Loucy (cell line): ENCODE measurements around the gene PKLR.
A peak's percentile ranks its signal among the peaks of the same experiment; 100 is the strongest.

Source experiments
- H2AFZ ChIP-seq: fragments of 200-600 bp; sonication (generic); 2 replicates; pipeline ENCODE4 v1.6.0; 2016; ENCODE audit warnings: antibody characterized with exemption, mild to moderate bottlenecking, low read length, moderate library complexity
- H3F3A ChIP-seq: fragments of 200-600 bp; 2 replicates; pipeline ENCODE4 v1.6.0; 2016; ENCODE audit warnings: antibody characterized with exemption, low read depth, mild to moderate bottlenecking
- H3K27me3 ChIP-seq: fragments of 200-600 bp; sonication (generic); 2 replicates; pipeline ENCODE4 v1.6.1; 2014; ENCODE audit warnings: low read length, mild to moderate bottlenecking; ENCODE audit not compliant: insufficient read depth, poor library complexity, severe bottlenecking
- H3K36me3 ChIP-seq: fragments of 200-600 bp; sonication (generic); 2 replicates; pipeline ENCODE4 v1.6.1; 2016; ENCODE audit warnings: low read length; ENCODE audit not compliant: insufficient read depth
- H3K4me1 ChIP-seq: fragments of 200-600 bp; sonication (generic); 2 replicates; pipeline ENCODE4 v1.5.1; 2014; ENCODE audit warnings: low read length, mild to moderate bottlenecking; ENCODE audit not compliant: insufficient read depth, poor library complexity, severe bottlenecking
- H3K4me2 ChIP-seq: fragments of 200-600 bp; sonication (generic); 2 replicates; pipeline ENCODE4 v1.6.0; 2014; ENCODE audit warnings: antibody characterized with exemption, low read length, low read depth, mild to moderate bottlenecking; ENCODE audit not compliant: poor library complexity, severe bottlenecking
- H3K4me3 ChIP-seq: fragments of 200-600 bp; sonication (generic); 2 replicates; pipeline ENCODE4 v1.5.1; 2014; ENCODE audit warnings: low read length, mild to moderate bottlenecking, mixed read lengths; ENCODE audit not compliant: poor library complexity, severe bottlenecking
- H3K79me2 ChIP-seq: fragments of 200-600 bp; sonication (generic); 2 replicates; pipeline ENCODE4 v1.6.1; 2014; ENCODE audit warnings: low read length; ENCODE audit not compliant: insufficient read depth
- H3K9ac ChIP-seq: fragments of 200-600 bp; sonication (generic); 2 replicates; pipeline ENCODE4 v1.6.0; 2014; ENCODE audit warnings: mild to moderate bottlenecking, low read depth, low read length, moderate library complexity; ENCODE audit not compliant: poor library complexity, severe bottlenecking
- H3K9me2 ChIP-seq: fragments of 200-600 bp; sonication (generic); replicated peaks from 2 replicates; pipeline ENCODE4 v1.6.1; 2016; ENCODE audit warnings: low read depth, low read length, mixed read lengths
- H3K9me3 ChIP-seq: fragments of 200-600 bp; sonication (generic); 2 replicates; pipeline ENCODE4 v1.6.1; 2014; ENCODE audit warnings: mild to moderate bottlenecking, antibody characterized with exemption, low read length, low read depth; ENCODE audit not compliant: insufficient read depth
- H4K20me1 ChIP-seq: fragments of 200-600 bp; sonication (generic); 2 replicates; pipeline ENCODE4 v1.6.0; 2014; ENCODE audit warnings: antibody characterized with exemption, low read length, mild to moderate bottlenecking; ENCODE audit not compliant: insufficient read depth, poor library complexity, severe bottlenecking
- CTCF ChIP-seq: fragments of 200-600 bp; sonication (generic); conservative IDR thresholded peaks from 2 replicates; pipeline ENCODE4 v1.5.1; 2014; ENCODE audit warnings: mild to moderate bottlenecking, antibody characterized with exemption, low read length
- EZH2phosphoT487 ChIP-seq: fragments of 200-600 bp; IDR thresholded peaks from 2 replicates; pipeline ENCODE4 v1.6.1; 2018; ENCODE audit warnings: antibody characterized with exemption, mild to moderate bottlenecking, moderate library complexity, borderline replicate concordance

PKLR gene

GRCh38 chr1:155326631-155327037 lies 25.4 kb upstream of the PKLR start:
- Histone ChIP-seq H3F3A (0 out of 2 replicates have a peak, but pooled peaks cover 6% of the 10 kb centered on the region), H3K9me3 (no peaks in the 10 kb centered on the region), H3K4me1 (peaks cover 26% of the 10 kb centered on the region), H3K4me2 (peak overlapping the region; percentile 79), H3K27me3 (no peaks in the 10 kb centered on the region), H3K4me3 (no peak overlapping the region), H3K36me3 (peaks cover 14% of the 10 kb centered on the region; the same call in 1 of the 2 replicates), H2AFZ (no peak overlapping the region), H3K9ac (peak overlapping the region; percentile 57), H3K9me2 (no peaks in the 10 kb centered on the region), H3K79me2 (peaks cover 10% of the 10 kb centered on the region), H4K20me1 (peaks cover 6% of the 10 kb centered on the region)
- no peak for TF ChIP-seq EZH2phosphoT487
- no peak for TF ChIP-seq CTCF

GRCh38 chr1:155326020-155326526 lies 24.8 kb upstream of the PKLR start:
- peak overlapping the region; percentile 79 for H3K4me2 ChIP-seq
- H3F3A ChIP-seq: 0 out of 2 replicates have a peak, but pooled peaks cover 6% of the 10 kb centered on the region
- peaks cover 16% of the 10 kb centered on the region; the same call in 1 of the 2 replicates for H3K36me3 ChIP-seq
- H3K9ac ChIP-seq: peak overlapping the region; percentile 57
- no peaks in the 10 kb centered on the region for H3K27me3 ChIP-seq
- H2AFZ ChIP-seq: no peak overlapping the region
- H3K79me2 ChIP-seq: peaks cover 10% of the 10 kb centered on the region
- no peaks in the 10 kb centered on the region for H3K9me2 ChIP-seq
- peaks cover 9% of the 10 kb centered on the region for H4K20me1 ChIP-seq
- H3K4me1 ChIP-seq: peaks cover 26% of the 10 kb centered on the region
- peak overlapping the region; percentile 92 for H3K4me3 ChIP-seq
- TF ChIP-seq EZH2phosphoT487 (no peak), CTCF (no peak)
- H3K9me3 ChIP-seq: no peaks in the 10 kb centered on the region

GRCh38 chr1:155325603-155325893 lies 24.3 kb upstream of the PKLR start:
- Histone ChIP-seq H4K20me1 (peaks cover 9% of the 10 kb centered on the region), H3K27me3 (no peaks in the 10 kb centered on the region), H3K9ac (peak overlapping the region; percentile 57), H3K4me1 (peaks cover 26% of the 10 kb centered on the region), H2AFZ (no peak overlapping the region), H3K4me3 (peak overlapping the region; percentile 92), H3K9me2 (no peaks in the 10 kb centered on the region), H3K9me3 (no peaks in the 10 kb centered on the region), H3K79me2 (peaks cover 10% of the 10 kb centered on the region), H3F3A (0 out of 2 replicates have a peak, but pooled peaks cover 6% of the 10 kb centered on the region), H3K4me2 (peak overlapping the region; percentile 79), H3K36me3 (peaks cover 18% of the 10 kb centered on the region; the same call in 1 of the 2 replicates)
- TF ChIP-seq CTCF (no peak), EZH2phosphoT487 (no peak)
